Skin of body (tissue), 2 donors: ENCODE measurements around the gene ZNF14. TPM values are rescaled to one million over a fixed set of nuclear protein-coding genes. Genes with fewer than 3 reads are reported as not detected.

Source experiments
- small RNA-seq: library from RNA; depleted of rRNA; stranded (forward); fragments of <200 nt; gene quantifications from one replicate; pipeline ENCODE3, GENCODE V24; 2014; ENCODE audit warnings: low replicate concordance
- total RNA-seq: library from RNA; depleted of rRNA; stranded (reverse); fragments of >200 nt; gene quantifications from one replicate; pipeline ENCODE4 v1.2.3, GENCODE V29; 2014

Gene ZNF14
- total RNA-seq, 1 donor from 2014 or later = 13.8 TPM

Small RNA genes within 50 kb of the gene (small RNA-seq; reads per million reads assigned to genes)
- gene AC011458.2 (not detected), gene AC011477.5 (not detected)

Other genes with a start within 250 kb of the ZNF14 start
- 0.39 TPM for gene TSSK6, start 217.6 kb downstream of the ZNF14 start, total RNA-seq
- gene NDUFA13, start 216.9 kb downstream of the ZNF14 start, total RNA-seq = 102 TPM
- 0.69 TPM for gene YJEFN3, start 204.2 kb downstream of the ZNF14 start, total RNA-seq
- gene CILP2, start 194.8 kb downstream of the ZNF14 start, total RNA-seq = 0.49 TPM
- gene PBX4, start 114.4 kb downstream of the ZNF14 start, total RNA-seq = 5.0 TPM
- 4.9 TPM for gene LPAR2, start 104.9 kb downstream of the ZNF14 start, total RNA-seq
- gene GMIP, start 89.5 kb downstream of the ZNF14 start, total RNA-seq = 7.2 TPM
- 18.9 TPM for gene ATP13A1, start 69.4 kb downstream of the ZNF14 start, total RNA-seq
- 5.7 TPM for gene ZNF101, start 64.3 kb downstream of the ZNF14 start, total RNA-seq
- gene ZNF506, start 88.6 kb upstream of the ZNF14 start, total RNA-seq = 29.6 TPM
- 9.5 TPM for gene ZNF253, start 132.8 kb upstream of the ZNF14 start, total RNA-seq
- gene ZNF93, start 167.8 kb upstream of the ZNF14 start, total RNA-seq = 11.8 TPM